A673 (cell line): ENCODE measurements around the gene NEAT1. TPM values are rescaled to one million over a fixed set of nuclear protein-coding genes. Genes with fewer than 3 reads are reported as not detected.

Experiments
- BruUV-seq: library from RNA; stranded (reverse); fragments of 400-500 nt; replicated peaks from 2 replicates; lab custom pipeline; 2021; lab: Mats Ljungman, UMichigan
- CTCF ChIA-PET: fragments of 300-600 bp; sonication (Branson Sonifier 250); formaldehyde crosslinking; loops from one replicate; lab custom pipeline; 2022; ENCODE audit warnings: antibody characterized with exemption; lab: Charles Lee
- POLR2A ChIA-PET: fragments of 300-600 bp; sonication (Branson Sonifier 250); formaldehyde crosslinking; loops from one replicate; lab custom pipeline; 2022; ENCODE audit warnings: antibody characterized with exemption; ENCODE audit not compliant: low non-redundant PET; lab: Charles Lee
- DNase-seq: peaks from one replicate; pipeline ENCODE4 v3.0.0-alpha.2; 2015; ENCODE audit warnings: low spot score
- H3K27ac ChIP-seq: fragments of 200-600 bp; sonication (generic); 2 replicates; pipeline ENCODE4 v1.5.1; 2016; ENCODE audit warnings: mixed run types, low read depth, mild to moderate bottlenecking, mixed read lengths, antibody characterized with exemption, low read length; ENCODE audit not compliant: poor library complexity, severe bottlenecking
- H3K27me3 ChIP-seq: fragments of 200-600 bp; sonication (generic); replicated peaks from 2 replicates; pipeline ENCODE4 v1.6.1; 2017; ENCODE audit warnings: mixed run types, low read depth, mild to moderate bottlenecking, mixed read lengths, antibody characterized with exemption, low read length; ENCODE audit not compliant: insufficient read depth, poor library complexity
- H3K36me3 ChIP-seq: fragments of 200-600 bp; sonication (generic); 2 replicates; pipeline ENCODE4 v1.6.1; 2016; ENCODE audit warnings: mixed run types, mild to moderate bottlenecking, mixed read lengths, antibody characterized with exemption, low read length; ENCODE audit not compliant: insufficient read depth, poor library complexity, severe bottlenecking
- H3K4me1 ChIP-seq: fragments of 200-600 bp; sonication (generic); 2 replicates; pipeline ENCODE4 v1.6.1; 2017; ENCODE audit warnings: mixed run types, mild to moderate bottlenecking, mixed read lengths, antibody characterized with exemption, low read length; ENCODE audit not compliant: insufficient read depth, poor library complexity, severe bottlenecking
- H3K4me3 ChIP-seq: fragments of 200-600 bp; sonication (generic); 2 replicates; pipeline ENCODE4 v1.5.1; 2016; ENCODE audit warnings: low read depth, mixed run types, mild to moderate bottlenecking, mixed read lengths, low read length; ENCODE audit not compliant: poor library complexity, severe bottlenecking
- H3K9me3 ChIP-seq: fragments of 200-600 bp; sonication (generic); 2 replicates; pipeline ENCODE4 v1.6.1; 2016; ENCODE audit warnings: mixed run types, low read depth, mild to moderate bottlenecking, mixed read lengths, antibody characterized with exemption, low read length; ENCODE audit not compliant: poor library complexity, severe bottlenecking
- CTCF ChIP-seq: fragments of 300-800, 200-600 bp; sonication (generic); conservative IDR thresholded peaks from 2 replicates; pipeline ENCODE4 v1.5.1; 2017; ENCODE audit warnings: low read depth, mild to moderate bottlenecking, antibody characterized with exemption, low read length, moderate library complexity, mixed read lengths
- EZH2 ChIP-seq: fragments of 200-600 bp; sonication (generic); IDR thresholded peaks from 2 replicates; pipeline ENCODE4 v1.6.1; 2017; ENCODE audit warnings: borderline replicate concordance, low read depth, mild to moderate bottlenecking, mixed read lengths, antibody characterized with exemption, low read length; ENCODE audit not compliant: poor library complexity, severe bottlenecking
- intact Hi-C: fragments of 100-400 bp; cut with micrococcal nuclease; formaldehyde crosslinking; loops from one replicate; pipeline ENCODE4 v1.10.0; 2022; ENCODE audit not compliant: unreplicated experiment
- total RNA-seq: library from RNA; stranded (reverse); gene quantifications from 2 replicates; pipeline ENCODE4 v1.2.3, GENCODE V29; 2021

Gene NEAT1
- total RNA-seq, 1 experiment from 2014 or later: 196 TPM

GRCh38 chr11:65429068-65429681 lies 6.6 kb downstream of the NEAT1 start:
- Histone ChIP-seq H3K9me3 (no peaks in the 10 kb centered on the region), H3K27me3 (no peaks in the 10 kb centered on the region), H3K4me3 (peak overlapping the region; percentile 66), H3K4me1 (peaks cover 66% of the 10 kb centered on the region), H3K27ac (peak overlapping the region; percentile 100), H3K36me3 (peaks cover 39% of the 10 kb centered on the region)
- ChIA-PET POLR2A (interaction anchor here (0.7 kb wide), 1 partner anchor 43 kb away, joined by 3 read pairs; no protein-coding TSS in a partner anchor), CTCF (no interaction called here)
- intact Hi-C loops: no loop called here
- DNase-seq: no peak
- BruUV-seq: no TSS peak
- TF ChIP-seq CTCF (no peak), EZH2 (no peak)

DNA sequence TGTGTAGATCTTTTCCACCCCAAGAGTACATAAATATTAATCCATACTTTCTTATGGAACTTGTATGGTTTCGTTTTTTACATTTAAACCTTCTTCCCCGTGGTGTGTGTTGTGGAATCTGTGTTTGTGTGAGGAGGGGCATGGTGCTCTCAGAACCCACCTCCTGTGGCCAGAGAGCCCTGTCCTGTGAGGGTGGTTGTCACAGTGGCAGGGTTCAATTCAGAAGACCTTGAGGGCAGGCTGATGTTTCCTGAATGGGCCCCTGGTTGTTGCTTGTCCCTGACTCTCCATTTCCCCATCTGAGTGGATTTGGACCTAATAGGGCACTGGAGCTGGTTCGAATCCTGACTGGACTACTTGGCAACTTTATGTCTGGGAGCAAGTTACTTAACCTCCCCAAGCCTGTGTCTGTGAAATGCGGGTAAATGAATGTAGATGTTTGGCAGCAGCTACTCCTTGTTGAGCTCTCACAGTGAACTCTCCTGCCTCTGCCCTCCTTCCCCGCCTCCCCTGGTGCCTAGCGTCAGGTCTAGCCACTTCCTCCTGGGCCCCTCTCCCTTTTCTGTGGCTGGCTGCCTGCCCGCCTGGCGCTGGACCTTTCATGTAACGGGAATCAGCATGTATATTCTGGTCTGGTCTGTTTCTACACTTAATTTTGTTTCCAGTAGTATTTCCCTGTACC lies 7.3 kb downstream of the NEAT1 start:
- H3K9me3 ChIP-seq: no peaks in the 10 kb centered on the region
- ChIA-PET CTCF (no interaction called here), POLR2A (interaction anchor here (0.6 to 1.2 kb wide), 4 partner anchors 11 to 545 kb away, joined by 3 to 7 read pairs (median 4); no protein-coding TSS in a partner anchor)
- H3K36me3 ChIP-seq: peaks cover 39% of the 10 kb centered on the region
- BruUV-seq: no TSS peak
- DNase-seq: no peak
- peak overlapping the region; percentile 66 for H3K4me3 ChIP-seq
- TF ChIP-seq EZH2: no peak
- no peak for TF ChIP-seq CTCF
- intact Hi-C loops: loop anchor here (5.0 kb wide), 1 partner anchor 48 kb away; the partner anchor contains the start of gene SLC25A45
- no peaks in the 10 kb centered on the region for H3K27me3 ChIP-seq
- peaks cover 60% of the 10 kb centered on the region for H3K4me1 ChIP-seq
- peak overlapping the region; percentile 100 for H3K27ac ChIP-seq

DNA sequence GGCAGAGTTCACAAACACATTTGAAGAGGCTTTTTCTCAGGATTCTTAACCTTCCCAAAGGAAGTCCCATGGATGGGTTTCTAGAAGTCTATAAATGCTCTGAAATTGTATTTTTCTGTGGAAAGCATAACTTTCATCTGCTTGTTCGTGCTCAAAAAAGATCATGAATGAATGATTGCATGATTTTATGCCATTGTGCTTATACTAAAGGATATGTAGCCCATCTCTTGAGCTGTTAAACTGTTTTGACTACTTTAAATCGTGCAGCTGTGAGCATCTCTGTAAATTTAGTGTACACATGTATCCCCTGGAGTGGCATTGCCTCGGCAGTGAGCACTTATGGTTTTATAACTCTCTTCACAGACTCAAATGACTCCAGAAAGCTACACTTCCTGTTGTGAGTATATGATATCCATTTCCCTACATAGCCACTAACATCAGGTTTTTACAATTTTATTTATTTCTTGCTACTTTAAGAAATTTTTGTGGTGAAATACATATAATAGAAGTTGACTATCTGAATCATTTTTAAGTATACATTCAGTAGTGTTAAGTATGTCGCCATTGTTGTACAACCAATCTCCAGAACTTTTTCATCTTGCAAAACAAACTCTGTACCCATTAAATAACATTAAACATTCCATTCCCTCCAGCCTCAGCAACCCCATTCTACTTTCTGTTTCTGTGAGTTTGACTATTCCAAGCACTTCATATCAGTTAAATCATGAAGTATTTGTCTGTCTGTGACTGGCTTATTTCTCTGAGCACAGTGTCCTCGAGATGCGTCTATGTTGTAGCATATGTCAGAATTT lies 8.0 kb downstream of the NEAT1 start:
- DNase-seq: no peak
- CTCF ChIA-PET: interaction anchor here (0.6 kb wide), 1 partner anchor 23 kb away, joined by 3 read pairs; no protein-coding TSS in a partner anchor
- H3K27me3 ChIP-seq: no peaks in the 10 kb centered on the region
- POLR2A ChIA-PET: interaction anchor here (0.6 to 1.2 kb wide), 4 partner anchors 12 to 544 kb away, joined by 3 to 7 read pairs (median 4); no protein-coding TSS in a partner anchor
- peaks cover 41% of the 10 kb centered on the region for H3K36me3 ChIP-seq
- no peak for TF ChIP-seq CTCF
- no peak for TF ChIP-seq EZH2
- intact Hi-C loops: loop anchor here (5.0 kb wide), 1 partner anchor 48 kb away; the partner anchor contains the start of gene SLC25A45
- H3K4me1 ChIP-seq: peaks cover 57% of the 10 kb centered on the region
- peak overlapping the region; percentile 66 for H3K4me3 ChIP-seq
- no peaks in the 10 kb centered on the region for H3K9me3 ChIP-seq
- BruUV-seq: no TSS peak
- peak overlapping the region; percentile 100 for H3K27ac ChIP-seq
